TTC549 (cell line): ENCODE measurements around the gene INS.

Experiments used
- FAIRE-seq: peaks from 2 replicates; lab custom pipeline; 2012; peaks lifted over from hg19 to GRCh38; lab: Jason Lieb, UNC

The INS gene

DNA sequence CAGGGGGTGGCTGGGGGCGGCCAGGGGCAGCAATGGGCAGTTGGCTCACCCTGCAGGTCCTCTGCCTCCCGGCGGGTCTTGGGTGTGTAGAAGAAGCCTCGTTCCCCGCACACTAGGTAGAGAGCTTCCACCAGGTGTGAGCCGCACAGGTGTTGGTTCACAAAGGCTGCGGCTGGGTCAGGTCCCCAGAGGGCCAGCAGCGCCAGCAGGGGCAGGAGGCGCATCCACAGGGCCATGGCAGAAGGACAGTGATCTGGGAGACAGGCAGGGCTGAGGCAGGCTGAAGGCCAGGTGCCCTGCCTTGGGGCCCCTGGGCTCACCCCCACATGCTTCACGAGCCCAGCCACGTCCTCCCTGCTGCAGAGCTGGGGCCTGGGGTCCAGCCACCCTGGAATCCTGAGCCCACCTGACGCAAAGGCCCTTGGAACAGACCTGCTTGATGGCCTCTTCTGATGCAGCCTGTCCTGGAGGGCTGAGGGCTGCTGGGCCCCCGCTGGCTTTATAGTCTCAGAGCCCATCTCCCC is at the start of gene INS:
TSS of gene INS (minus strand) at position 474 of the 524 bp plus-strand sequence. CDS start at position 236, 238 bp downstream.
- no peak for FAIRE-seq

DNA sequence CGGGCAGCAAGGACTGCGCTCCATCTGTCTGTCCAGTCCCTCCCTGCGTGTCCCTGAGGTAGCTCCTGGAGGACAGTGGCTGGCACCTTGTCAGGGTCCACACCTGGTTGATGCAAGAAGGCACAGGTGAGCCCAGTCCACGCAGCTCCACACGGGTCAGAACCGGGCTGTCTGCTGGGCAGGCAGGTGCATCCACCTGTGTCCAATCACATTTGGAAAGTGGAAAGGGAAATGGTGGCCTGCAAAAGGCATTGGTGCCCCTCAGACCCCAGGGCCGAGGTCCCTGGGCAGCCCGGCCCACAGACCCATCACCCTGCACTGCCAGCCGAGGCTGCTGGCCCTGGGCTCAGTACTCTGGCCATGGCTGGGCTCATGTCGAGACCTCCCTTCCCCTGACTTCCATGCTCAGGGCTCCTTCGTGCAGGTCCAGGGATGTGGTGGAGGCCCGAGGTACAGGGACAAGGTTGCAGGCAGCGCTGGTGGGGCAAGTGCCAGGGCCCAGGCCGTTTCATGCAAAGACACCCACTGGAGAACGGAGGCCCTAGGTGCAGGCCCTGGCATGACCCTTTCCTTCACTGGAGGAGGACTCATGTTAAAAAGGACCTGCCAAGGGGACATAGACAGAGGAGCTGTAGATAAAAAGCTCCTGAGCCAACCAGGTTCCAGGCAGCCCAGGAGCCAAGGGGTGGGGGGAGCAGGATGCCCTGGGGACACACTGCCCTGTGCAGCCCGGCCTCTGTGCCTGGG is 49.5 kb upstream of the INS start:
- no peak for FAIRE-seq

DNA sequence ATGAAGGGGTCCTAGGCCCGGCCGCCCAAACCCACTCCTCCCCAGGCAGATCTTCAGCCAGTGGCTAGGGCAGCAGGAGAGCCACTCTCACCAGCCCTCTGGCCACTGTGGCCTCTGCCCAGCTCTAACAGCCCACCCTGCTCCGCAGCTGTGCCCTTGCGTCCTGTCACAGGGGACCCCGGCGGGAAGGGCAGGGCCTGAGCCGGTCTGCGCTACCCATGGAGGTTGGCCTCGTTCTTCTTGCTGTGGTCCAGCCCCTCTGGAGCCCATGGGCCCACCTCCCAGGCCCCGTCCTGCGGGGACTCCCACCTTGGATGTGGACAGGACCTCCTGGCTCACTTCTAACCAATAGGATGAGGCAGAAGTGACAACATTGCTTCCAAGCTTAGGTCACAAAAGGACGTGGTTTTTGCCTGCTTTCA is 48.9 kb upstream of the INS start:
- no peak for FAIRE-seq

DNA sequence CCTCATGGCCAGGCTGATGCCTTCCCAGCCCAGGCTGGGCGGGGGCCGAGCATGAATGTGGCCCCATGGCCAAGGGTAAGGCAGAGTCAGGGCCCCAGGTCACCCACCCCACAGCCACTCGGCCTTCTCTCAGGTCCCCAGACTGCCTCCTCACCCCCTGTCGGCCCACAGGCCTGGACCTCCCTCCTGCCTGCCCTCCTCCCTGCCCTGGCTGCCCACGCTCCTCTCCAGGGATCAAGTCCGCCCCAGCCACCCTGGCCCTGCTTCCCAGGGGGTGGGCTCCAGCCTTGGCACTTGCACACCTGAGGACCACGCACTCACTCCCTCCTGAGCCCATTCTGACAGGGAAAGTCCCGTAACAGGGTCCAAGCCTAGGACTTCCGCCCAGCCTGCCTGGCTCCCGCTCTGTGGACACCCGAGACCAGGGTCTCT is 48.4 kb upstream of the INS start:
- FAIRE-seq, result no peak

DNA sequence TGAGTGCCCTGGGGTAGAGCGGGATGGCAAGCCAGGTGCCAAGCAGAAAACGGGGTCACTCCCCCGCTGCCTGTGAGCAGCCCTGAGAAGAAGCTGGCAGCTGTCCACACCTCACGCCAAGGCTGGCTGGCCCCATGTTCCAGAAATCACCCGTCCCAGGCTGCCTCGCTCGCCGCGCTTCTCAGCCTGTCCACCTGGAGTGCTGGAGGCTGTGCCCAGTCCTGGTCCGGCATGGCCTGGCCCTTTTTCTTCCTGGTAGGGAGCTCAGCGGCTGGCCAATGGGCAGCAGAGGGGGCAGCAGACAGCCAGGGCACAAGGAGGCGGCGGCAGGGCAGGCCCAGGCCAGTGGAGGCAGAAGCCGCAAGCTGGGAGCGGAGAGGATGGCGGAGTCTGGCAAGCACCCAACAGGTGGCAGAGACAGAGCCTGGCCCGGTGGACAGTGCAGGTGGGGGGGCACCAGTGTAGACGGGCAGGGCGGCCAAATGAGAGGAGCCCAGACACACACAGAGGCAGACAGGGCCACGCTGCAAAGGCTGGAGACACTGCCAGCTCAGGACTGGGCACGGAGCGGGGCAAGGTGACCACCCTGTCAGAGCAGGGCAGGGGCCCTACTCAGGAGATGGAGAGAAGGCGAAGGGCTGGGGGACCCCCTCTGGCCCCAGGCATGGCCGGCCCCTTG is 47.8 kb upstream of the INS start:
- no peak for FAIRE-seq

DNA sequence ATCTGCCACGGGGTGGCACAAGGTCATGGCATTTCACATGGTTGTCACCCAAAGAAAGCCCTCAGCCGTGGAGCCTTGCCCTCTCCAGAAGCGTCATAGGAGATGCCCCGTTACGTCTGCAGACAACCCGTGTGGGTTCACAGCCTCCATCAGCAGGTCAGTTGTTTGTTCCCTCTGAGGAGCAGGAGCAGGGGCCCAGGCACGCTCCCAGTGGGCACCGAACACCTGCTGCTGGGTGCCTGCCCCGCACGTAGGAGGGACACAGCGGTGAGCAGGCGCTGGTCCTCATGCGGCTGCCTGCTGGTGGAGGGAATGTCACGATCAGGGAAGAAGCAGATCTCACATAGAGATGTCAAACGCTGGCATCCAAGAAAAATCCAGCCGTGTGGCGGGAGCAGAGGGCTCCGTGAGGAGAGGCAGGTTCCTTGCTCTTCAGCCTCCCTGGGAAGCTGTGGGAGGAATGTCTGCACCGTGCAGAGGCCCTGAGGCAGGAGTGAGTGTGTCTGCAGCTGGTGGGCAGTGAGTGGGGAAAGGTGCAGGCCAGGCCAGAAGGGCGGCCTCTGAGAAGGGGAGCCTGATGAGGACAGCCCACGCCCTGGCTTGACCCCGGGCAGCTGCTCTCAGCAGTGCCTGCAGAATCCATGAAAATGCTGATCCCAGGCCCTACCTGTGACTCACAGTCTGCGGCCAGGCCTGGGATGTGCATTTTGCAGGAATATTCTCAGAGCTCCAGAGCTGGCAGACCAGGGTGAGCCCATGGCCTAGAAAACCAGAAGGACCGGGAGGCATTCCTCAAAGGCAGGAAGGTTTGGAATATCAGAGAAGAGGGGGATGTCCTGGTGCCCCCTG is 47.0 kb upstream of the INS start:
- FAIRE-seq, result no peak

DNA sequence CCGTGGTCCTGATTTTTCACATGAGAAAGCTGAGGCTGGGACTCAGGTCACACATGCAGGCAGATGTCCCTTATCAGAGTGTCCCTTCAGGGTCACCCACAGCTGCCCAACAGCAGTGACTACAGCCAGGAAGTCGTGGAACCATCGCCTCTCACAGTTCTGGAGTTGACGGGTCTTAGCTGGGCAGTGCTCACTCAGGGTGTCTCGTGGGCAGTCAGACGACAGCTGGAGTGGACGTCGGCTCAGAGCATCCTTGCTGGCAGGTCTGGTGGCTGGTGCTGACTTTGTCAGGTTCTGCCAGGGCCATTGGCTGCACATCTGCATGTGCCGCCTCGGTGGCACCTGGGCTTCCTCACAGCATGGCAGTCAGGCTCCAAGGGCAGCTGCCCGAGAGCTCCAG is 46.2 kb upstream of the INS start:
- no peak for FAIRE-seq

DNA sequence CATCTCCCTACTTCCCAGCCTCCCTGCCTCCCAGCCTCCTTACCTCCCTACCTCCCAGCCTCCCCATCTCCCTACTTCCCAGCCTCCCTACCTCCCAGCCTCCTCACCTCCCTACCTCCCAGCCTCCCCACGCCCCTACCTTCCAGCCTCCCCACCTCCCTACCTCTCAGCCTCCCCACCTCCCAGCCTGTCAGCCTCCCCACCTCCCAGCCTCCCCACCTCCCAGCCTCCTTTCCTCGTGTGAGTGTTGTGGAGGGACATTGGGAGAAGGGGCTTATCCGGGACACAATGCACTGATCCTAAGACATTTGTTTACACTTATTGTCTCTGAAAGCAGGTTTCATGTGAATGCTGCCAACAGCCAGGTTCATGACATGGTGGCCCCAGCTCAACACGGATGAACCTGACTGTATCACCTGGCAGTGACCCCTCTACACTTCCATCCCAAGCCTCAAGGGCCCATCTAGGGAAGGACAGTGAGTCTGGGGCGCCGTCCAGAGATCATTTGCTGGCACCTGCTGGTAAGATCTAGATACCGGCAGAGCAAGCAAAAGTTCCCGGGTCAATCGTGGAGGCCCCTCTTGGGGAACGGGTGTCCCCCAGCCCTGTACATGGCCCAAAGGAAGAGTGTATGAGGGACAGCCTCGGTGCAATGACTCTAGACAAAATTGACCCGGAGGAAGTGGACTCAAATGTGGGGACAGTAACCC is 45.1 kb upstream of the INS start:
- no peak for FAIRE-seq

DNA sequence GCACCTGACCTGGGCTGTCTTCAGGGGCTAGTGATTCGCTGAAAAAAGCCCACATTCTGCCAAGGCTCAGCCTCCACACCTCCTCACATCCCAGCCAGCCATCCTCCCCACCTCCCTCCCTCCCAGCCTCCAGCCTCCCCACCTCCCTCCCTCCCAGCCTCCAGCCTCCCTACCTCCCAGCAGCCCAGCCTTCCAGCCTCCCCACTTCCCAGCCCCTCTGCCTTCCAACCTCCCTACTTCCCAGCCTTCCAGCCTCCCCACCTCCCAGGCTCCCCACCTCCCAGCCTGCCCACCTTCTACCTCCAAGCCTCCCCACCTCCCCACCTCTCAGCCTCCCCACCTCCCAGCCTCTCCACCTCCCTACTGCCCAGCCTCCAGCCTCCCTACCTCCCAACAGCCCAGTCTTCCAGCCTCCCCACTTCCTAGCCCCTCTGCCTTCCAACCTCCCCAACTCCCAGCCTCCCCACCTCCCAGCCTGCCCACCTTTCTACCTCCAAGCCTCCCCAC is 44.3 kb upstream of the INS start:
- no peak for FAIRE-seq

DNA sequence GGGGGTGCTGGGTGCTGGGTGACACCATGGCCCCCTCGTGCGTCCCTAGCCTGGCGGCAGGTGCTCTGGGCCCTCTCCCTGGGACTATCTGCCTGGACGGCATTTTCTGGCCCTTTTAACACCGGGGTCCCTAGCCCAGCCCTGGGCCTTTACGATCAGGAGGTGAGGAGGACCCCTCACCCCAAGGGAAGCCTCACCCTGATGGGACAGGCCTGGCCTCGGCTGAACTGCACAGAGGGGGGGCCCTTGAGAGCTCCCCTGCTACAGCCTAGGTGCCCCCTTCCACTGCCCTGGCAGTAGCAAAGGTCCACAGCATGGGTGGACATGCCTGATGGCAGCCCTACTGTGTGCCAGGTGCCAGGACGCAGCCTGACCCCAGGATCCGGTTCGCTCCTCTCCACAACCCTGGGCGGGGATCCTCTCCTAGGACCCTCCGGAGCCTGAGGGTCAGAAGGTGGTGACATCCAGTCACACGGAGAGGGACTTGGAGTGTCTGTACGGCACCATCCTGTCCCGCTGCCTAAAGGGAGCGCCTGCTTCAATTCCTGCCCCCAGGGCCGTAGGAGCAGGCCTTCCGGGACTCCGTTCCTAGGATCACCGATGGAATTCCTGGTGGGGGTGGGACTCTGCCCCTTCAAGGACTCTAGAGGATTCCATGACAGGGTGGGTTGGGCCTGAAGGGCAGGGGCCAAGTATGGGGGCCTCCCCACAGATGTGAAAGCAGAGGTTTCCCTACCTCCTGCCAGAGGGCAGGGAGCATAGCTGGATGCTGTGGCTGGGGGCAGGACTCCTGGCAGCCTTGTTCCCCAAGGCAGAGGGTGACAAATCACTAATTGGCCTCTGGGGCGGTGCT is 43.6 kb upstream of the INS start:
- no peak for FAIRE-seq

DNA sequence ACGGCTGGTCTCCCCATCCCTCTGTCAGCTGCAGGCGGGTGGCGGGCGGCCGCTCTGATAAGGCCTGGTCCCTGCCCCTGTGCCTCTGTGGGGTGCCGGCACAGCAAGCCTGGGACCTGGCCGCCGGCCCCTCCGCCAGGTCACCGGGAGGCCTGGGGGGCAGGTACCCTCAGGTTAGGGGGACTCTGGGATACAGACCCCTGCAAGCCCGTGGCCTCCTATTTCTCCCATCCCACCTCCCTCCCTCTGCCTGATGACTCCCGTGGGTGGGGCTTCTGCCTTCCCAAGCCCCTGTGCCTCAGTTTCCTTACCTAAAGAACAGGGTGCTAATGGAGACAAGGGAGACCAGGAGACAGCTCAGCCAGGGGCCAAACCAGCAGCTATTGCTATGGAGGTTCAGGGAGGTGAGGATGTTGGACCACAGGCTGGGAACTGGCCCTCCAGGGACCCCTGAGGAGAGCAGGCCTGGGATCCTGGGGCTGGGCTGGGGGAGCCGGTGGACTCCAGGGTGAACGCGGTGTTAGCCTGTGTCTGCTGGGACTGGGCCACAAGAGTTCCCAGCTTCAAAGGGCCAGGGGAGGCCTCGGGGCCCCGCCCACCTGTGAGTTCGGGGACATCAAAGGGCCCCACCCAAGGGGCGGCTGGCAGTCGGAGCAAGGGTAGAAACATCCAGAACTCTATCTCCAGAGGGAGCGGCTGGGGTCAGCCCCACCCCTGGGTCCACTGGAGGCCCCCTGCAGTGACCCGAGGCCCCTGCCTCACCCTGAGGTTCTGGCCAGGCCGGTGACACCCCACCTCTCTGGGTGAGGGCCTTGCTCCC is 42.6 kb upstream of the INS start:
- no peak for FAIRE-seq

DNA sequence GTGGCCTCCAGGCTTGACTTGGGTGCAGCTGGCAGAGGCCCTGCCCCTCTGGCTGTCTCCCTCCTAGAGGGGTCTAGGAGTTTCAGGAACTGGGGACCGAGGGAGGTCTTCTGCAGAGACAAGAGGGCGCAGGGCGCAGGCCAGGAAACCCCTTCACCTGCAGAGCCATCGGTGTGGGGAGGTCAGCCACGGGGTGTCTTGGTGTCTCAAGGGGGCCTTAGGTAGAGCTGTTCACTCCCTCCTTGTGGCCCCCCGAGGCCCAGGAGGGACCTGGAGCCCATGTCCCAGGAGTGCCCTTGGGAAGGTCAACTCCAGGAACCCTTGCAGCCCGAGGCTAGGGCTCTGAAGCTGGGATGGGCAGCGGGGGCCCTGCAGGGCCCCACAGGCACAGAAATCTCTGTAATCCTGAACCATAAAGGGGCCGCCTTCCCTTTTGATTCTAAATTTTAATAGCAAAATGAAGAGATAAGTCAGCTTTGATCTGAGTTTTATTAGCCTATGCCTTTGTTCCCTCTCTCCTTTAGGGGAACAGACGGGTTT is 42.0 kb upstream of the INS start:
- FAIRE-seq, result no peak

DNA sequence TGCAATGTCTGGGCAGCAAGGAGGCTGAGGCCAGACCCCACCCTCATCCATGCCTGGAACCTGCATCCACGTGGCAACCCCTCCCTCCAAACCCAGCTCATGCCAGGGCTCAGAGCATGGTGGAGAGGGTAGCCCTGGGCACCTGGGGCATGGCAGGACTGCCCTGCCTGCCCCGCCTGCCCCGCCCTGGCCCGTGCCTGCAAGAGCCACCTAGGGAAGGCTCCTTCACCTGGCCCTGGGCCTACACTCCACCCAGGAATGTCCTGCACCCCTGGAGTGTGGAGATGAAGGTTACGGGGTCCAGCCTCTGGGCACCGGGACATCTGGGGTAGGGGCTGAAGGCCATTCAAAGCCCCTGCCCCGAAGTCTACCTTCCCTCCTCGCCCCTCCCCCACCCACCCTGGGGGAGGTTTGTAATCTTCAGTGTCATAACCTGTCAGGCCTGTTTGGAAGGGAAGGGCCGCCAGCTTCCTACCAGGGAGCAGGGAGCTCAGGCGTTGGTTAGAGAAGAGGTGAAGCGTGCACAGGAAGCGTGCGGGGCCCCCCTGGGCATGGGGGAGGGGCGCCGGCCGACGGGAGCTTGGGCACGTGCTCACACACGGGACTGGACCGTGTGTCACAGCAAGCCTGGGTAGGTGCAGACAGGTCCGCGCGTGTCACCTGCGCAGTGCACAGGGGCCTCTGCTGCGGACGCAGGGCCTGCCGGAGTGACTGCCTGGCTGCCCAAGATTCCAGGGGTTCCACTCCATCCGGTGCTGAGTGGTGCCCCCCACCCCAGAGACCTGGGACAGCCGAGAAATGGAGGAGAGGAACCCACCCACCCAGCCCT is 41.3 kb upstream of the INS start:
- no peak for FAIRE-seq

DNA sequence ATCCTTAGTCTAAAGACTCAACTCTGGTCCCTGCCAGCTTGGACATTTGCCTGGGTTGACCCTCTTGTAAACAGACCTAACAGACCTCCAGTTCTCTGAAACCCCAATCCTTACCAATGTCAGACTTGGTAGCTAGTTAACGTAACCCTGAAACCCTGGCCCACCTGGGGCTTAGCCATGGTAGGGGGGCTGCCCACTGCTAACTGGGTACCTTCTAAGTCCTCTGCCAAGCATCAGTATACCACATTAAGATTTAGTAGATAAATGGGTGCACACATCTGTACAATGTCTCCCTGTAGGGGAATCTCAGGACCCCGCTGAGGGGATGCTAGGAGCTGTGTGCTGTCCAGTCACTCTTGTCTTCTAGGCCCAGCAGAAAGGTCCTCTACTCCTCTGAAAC is 40.5 kb upstream of the INS start:
- FAIRE-seq, result no peak

DNA sequence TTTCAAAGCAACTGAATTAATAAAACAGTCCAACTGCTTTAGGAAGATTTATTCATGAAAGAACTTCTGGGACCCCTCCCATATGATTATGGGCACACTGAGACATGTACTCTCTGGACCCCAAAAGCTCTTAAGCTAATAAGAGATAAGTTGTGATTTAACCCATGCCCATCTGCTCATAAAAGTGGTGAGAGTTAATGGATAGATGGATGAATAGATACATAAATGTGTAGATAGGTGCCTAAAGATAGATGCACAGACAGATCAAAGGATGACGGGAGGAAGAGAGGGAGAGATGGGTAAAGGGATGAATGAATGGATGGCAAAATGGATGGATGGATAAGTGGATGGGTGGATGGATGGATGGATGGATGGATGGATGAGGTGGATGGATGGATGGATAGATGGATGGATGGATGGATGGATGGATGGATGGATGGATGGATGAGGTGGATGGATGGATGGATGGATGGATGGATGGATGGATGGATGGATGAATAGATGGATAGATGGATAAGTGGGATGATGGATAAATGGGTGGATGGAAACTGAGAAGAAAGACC is 40.0 kb upstream of the INS start:
- no peak for FAIRE-seq

DNA sequence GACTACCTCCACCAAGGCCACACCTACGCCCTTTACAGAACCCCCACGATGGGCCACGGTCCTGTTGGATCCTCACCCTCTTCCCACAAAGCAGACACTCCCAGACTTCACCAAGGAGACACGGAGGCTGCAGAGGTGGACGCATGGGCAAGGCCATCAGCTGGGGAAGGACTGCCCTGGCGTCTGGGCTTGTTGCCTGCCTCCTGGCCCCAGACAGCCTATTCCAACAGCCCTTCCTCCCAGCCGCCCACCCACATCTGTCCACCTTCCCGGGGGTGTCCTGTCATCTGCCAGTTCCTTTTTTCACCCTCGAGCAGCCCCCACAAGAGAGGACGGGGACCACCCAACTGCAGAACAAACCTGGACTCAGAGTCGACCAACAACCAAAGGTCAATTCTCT is 39.5 kb upstream of the INS start:
- no peak for FAIRE-seq

DNA sequence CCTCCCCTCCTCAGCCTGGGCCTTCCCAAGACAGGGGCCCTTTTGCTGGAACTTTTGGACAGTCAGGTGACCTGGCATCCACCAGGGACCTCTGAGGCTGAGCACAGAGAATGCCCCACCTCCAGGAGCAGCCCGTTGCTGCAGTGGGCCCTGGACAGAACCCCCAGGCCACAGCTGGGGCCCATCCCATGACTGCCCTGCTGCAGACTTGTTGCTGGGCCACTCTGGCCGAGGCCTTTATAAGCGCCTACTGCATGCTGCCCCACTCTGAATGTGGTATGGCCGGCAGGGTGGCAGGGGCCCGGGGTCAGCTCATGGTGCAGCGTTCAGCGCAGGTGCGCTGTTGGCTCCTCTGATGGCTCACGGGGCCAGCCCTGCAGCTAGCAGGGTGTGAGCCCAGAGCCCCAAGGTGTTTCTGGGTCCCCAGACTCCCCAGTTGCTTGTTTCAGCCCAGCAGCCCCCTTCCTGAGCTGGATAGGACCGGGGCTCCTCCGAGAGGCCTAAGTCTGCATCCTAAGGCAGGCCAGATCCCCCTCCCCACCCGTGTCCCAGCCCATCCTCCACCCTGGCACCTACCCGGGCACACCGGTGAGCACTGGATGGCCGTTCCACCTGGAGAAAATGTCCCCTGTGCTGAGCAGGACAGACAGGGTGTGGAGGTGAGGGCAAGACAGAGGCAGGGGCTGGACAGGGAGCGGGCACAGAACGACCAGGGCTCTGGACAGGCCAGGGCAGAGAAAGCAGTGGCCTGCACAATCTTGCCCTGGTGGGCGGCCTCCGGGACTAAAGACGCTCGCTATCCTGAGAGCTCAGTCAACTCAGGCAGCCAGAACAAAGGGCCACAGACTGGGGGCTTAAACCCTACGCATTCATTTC is 38.7 kb upstream of the INS start:
- no peak for FAIRE-seq
